Spleen (tissue), 7 donors: ENCODE data around the gene HINT2.

Experiments used
- CTCF ChIP-seq, 11 experiments: fragments of 200-600 bp in 7 of 11; fragments of 450-650 bp in 4 of 11; sonication (generic) in 4 of 11; IDR thresholded peaks in 8 of 11; conservative IDR thresholded peaks in 3 of 11; 1 replicate in 7 of 11; 2 replicates in 4 of 11; pipeline versions ENCODE4 v1.4.0 to v1.8.0; 2016 to 2021; ENCODE audit warnings: antibody characterized with exemption in 11 of 11, inconsistent platforms in 4 of 11, mild to moderate bottlenecking in 1 of 11
- POLR2A ChIP-seq, 3 donors: fragments of 450-650 bp; IDR thresholded peaks; one replicate each; pipeline ENCODE4 v1.5.1; 2017; ENCODE audit warnings: antibody characterized with exemption in 3 of 3, mild to moderate bottlenecking in 1 of 3
- POLR2AphosphoS5 ChIP-seq, 3 donors: sonication (generic); formaldehyde crosslinking; IDR thresholded peaks; one replicate each; pipeline ENCODE4 v1.5.1; 2017; ENCODE audit warnings: antibody characterized with exemption in 3 of 3
- donor health status: DM: no; HTN: no; CAD: no; lungs with moderate emphysema.
- donor health status: DM: no; HTN: no; CAD: no.
- donor health status: DM: no; HTN: no; CAD: no.

- no peak for TF ChIP-seq POLR2A (IDR thresholded peaks at IDR 0.05)
- no peak for TF ChIP-seq POLR2AphosphoS5 (IDR thresholded peaks at IDR 0.05)
- no peak for TF ChIP-seq CTCF (IDR thresholded peaks at IDR 0.05 in 8 of 11, conservative IDR thresholded peaks at IDR 0.05 in 3 of 11)
Measured at GRCh38 chr9:35818341-35818740, 3.5 kb upstream of the HINT2 start.
